Fibroblast of skin of scalp (primary cell): ENCODE data around the gene SLC39A7. TPM values are rescaled to one million over a fixed set of nuclear protein-coding genes. Genes with fewer than 3 reads are reported as not detected.

ENCODE experiments used
- DNase-seq: peaks from one replicate; pipeline ENCODE4 v3.0.0-alpha.2; 2013
- polyA plus RNA-seq, 2 experiments: library from polyadenylated mRNA; unstranded; fragments of 120-200 nt; gene quantifications; one replicate each; pipeline ENCODE4 v1.2.1, GENCODE V29; 2013; ENCODE audit not compliant: insufficient read length in 2 of 2

SLC39A7 gene
- 222 TPM for polyA plus RNA-seq (2013, experiment 1 of 2; ENCODE audit: insufficient read length)
- polyA plus RNA-seq (2013, experiment 2 of 2; ENCODE audit: insufficient read length): 216 TPM

GRCh38 chr6:33200219-33201146 lies at the start of gene SLC39A7, which contains the start of gene RXRB:
Gene SLC39A7, plus strand, starts transcription at chr6:33200867. Its CDS starts 379 bp downstream, at chr6:33201246.
Gene RXRB, minus strand, starts transcription at chr6:33200665. Its CDS starts 189 bp downstream, at chr6:33200476.
- peak; percentile 100 for DNase-seq

GRCh38 chr6:33151050-33151449 lies 49.6 kb upstream of the SLC39A7 start:
- no peak for DNase-seq

- no peak for DNase-seq
Observed at GRCh38 chr6:33154349-33154748, 46.3 kb upstream of the SLC39A7 start.

GRCh38 chr6:33156561-33156960 lies 44.1 kb upstream of the SLC39A7 start:
- DNase-seq: no peak

- no peak for DNase-seq
Observed at GRCh38 chr6:33156964-33157363, 43.7 kb upstream of the SLC39A7 start.

GRCh38 chr6:33160096-33160495 lies 40.6 kb upstream of the SLC39A7 start:
- DNase-seq: no peak

GRCh38 chr6:33160728-33161344 lies 39.8 kb upstream of the SLC39A7 start:
- DNase-seq: peak; percentile 79

- DNase-seq: peak; percentile 70
Observed at GRCh38 chr6:33161354-33162331, 39.0 kb upstream of the SLC39A7 start.

GRCh38 chr6:33163540-33163939 lies 37.1 kb upstream of the SLC39A7 start:
- no peak for DNase-seq

- no peak for DNase-seq
Observed at GRCh38 chr6:33164176-33164575, 36.5 kb upstream of the SLC39A7 start.

- no peak for DNase-seq
Observed at GRCh38 chr6:33164665-33165373, 35.8 kb upstream of the SLC39A7 start.

- no peak for DNase-seq
Observed at GRCh38 chr6:33165581-33166258, 34.9 kb upstream of the SLC39A7 start.

GRCh38 chr6:33166363-33166762 lies 34.3 kb upstream of the SLC39A7 start:
- DNase-seq: no peak

GRCh38 chr6:33166811-33167210 lies 33.9 kb upstream of the SLC39A7 start:
- DNase-seq: no peak

- DNase-seq: no peak
Observed at GRCh38 chr6:33167374-33168283, 33.0 kb upstream of the SLC39A7 start.

- DNase-seq: no peak
Observed at GRCh38 chr6:33168284-33168601, 32.4 kb upstream of the SLC39A7 start.

- DNase-seq: no peak
Observed at GRCh38 chr6:33168639-33169038, 32.0 kb upstream of the SLC39A7 start.

GRCh38 chr6:33169291-33170175 lies 31.1 kb upstream of the SLC39A7 start:
- DNase-seq: no peak
